Activated CD4-positive, alpha-beta T cell treated with anti-CD3 and anti-CD28 coated beads, Interleukin-2, amount 50 U/mL, for 24 hours (primary cell): ENCODE measurements around the gene TEX51.

Experiments
- DNase-seq, 2 donors: peaks; one replicate each; pipeline ENCODE4 v3.0.0-alpha.2; 2020; ENCODE audit warnings: low read depth in 1 of 2, low spot score in 1 of 2

TEX51 gene

DNA sequence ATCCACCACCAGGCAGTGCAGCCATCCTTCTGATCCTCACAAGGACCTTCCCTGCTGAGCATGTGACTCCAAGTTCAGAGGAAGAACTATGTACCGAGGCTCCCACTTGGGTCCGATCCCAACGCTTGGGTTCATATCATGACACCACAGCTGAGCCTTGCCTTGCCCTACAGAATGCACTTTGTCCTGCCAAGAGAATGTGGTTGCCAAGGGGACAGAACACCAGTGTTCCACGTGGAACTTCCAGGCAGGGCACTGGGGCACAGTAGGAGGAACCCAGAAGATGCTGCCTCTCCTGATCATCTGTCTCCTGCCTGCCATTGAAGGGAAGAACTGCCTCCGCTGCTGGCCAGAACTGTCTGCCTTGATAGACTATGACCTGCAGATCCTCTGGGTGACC, at the start of gene TEX51:
Gene TEX51, plus strand, starts transcription at position 255 of the 400 bp plus-strand sequence. Its CDS starts 29 bp downstream, at position 284.
- DNase-seq = no peak

DNA sequence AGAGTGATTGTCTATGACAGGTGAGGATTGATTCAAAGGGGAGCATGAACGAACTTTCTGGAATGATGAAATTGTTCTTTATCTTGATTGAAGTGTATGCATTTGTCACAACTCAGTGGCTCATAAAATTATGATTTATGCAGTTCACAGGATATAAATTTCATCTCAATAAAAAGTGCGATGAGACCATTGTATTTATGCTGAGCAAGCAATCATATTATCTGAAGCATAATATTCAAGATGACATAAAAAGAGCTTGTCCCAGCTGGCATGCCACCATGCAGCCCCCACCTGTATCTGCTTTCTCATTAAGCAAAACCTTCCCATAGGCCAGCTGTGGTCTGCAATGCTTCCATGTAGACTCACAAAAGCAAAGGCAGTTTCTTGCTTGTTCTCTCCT, 49.6 kb upstream of the TEX51 start:
- no peak for DNase-seq

DNA sequence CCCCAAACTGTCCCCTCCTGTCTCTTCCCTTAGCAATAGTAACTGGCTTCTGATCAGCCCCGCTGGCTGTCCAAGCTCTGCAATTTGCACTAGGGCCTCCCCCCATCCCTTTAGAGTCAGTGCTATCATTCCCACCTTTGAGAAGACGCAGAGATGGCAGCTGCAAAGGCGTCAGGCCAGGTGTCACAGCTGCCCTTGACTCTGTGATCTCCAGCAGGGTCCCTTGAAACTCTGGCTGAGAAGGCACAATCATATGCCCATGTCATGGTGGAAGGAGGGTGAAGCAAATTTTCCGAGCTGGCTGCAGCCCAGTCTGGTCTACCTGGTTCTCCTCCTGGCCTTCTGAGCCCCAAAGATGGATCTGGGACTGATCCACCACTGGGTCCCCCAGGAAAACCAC, 49.2 kb upstream of the TEX51 start:
- DNase-seq = no peak

DNA sequence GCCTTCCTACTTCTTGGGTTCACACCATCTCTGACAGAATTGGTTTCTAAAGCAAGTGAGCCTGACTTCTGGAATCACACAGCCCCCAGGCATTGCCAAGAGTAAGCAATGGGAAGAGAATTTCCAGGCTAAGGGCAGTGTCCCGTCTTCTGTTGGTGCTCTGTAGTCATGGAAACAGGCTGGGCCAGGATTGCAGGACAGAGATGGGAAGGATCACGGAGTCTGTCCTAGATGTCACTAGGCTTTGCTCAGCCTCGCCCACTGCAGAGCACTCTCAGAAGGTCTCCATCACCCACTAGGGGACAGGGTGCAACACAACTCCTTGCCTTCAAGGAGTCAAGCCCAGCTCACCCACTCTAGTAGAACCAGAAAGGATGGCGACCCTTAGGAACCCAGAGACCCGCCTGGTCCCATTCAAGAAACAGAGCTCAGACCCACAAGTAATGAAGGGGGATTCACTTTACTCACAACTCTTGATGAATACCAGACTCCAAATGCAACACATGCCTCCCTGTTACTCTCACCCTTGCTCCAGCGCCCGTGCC, 48.6 kb upstream of the TEX51 start:
- no peak for DNase-seq

DNA sequence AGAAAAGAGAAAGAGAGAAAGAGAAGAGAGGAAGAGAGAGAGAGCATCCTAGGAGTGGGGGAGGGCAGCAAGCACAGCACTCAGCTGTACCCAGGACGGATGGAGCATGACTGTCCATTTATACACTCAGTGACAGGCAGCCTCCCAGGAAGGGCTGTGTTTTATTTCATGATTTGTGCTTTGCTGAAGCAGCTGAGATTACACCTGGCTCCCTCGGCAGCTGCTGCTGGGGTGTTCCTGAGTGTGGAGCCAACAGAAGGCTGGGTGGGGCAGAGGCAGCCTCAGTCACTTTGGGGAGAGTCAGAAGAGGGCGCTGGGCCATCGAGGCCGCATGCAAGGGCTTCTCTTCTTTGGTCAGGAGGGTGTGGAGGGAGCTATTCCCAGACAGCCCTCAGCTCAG, 47.8 kb upstream of the TEX51 start:
- no peak for DNase-seq

DNA sequence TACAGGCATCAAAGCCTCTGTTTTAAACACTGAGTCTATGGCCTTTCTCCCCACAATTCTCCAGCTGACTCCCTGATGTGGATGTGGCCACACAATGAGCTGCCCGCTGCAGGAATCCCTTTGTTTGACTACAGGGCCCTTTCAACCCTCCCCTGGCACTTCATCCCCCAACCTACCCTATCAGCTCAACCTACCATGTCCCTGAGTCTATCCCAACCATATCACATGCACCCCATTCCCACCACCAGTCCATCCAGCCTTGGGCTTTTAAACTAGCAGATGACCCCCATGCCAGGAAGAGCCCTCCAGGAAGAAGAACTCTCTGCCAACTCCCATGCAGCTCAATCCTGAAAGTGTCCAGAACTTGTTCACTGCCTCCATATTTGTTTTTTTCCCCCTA, 46.9 kb upstream of the TEX51 start:
- no peak for DNase-seq

DNA sequence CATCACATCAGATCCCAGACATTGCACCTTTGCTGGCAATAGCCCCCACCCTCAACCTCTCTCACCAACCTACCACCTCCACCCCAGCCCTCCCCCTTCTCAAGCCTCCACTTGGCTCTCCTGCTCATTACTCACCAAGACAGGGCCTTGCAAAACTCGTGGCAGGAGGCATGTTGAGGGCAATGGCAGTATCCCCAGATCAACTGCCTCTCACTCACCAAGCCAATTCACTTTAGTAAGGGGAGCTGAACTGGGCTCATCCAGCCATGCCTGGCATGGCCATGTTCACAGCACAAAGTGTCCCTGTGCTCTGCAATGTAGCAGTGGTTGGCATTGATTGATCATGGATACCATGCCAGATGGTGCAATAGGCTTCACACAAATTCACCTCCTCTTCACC, 46.3 kb upstream of the TEX51 start:
- DNase-seq = no peak

DNA sequence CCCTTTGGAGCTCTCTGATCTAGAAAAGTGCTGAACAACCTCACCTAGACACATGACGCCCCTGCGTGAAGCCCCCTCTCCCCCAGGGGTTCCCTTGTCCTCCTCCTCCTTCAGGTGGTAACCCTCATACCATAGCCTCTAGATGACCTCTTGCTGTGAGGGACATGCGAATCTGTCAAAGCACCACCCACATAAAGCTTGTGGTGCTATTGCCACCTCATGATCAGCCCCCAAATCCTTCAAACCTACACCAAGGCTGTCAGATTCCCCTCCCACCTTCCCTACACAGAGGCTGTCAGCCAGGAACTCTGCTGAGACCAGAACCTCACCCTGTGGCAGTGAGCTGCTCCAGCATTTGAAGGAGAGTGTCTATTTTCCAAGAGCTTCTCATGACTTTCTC, 43.1 kb upstream of the TEX51 start:
- DNase-seq = no peak

DNA sequence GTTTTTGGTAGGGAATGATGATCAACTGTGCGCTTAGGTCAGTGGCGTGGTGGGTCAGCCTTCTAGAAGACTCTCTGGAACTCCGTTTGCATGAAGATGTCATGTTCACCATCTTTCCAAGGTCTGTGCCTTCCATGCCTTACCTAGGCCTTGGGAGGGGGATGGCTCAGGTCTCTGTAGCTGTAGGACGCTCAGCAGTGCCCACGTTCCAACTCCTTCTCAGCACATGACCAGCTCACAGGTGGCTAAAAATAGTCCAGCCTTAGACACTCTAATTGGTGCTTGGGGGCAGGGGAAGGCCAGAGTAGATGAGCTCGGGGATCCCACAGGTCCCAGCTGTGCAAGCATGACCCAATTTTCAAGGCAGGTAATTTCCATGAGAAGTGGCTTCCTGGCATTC, 42.3 kb upstream of the TEX51 start:
- DNase-seq = no peak

DNA sequence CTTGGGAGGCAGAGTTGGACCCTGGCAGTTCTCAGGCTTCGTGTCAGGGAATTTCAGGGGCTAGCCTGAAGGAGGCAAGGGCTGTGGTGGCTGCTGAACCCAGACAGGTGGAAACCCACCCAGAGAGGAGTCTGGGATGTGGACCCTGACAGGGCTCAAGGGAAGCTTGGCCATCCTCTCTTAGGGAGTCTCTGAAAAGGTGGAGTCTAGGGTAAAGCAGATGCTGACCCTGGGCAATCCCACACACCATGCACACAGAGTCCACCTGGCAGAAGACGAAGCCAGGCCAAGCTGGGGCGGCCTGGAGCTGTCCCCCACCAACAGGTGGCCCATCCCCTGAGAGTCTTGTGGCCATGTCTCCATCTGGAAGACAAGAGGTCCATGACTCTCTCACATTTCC, 41.2 kb upstream of the TEX51 start:
- no peak for DNase-seq

DNA sequence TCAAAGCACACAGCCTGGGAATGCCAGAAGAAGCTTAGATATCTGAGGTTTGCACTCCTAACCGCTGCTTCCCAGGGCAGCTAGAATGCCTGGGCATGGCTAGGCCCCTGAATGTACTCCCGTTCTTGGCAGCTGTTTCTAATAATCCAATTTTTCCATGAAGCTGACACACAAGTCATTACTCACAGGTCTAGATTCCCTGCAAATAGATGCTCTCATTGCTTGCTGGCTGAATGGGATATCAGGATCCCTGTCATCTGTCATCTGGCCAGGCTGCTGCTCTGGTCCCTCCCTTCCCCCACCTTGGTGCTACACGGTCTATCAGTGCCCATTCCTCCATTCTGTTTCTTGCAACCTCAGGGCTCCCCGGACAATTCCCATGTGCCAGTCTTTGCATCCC, 40.7 kb upstream of the TEX51 start:
- no peak for DNase-seq

DNA sequence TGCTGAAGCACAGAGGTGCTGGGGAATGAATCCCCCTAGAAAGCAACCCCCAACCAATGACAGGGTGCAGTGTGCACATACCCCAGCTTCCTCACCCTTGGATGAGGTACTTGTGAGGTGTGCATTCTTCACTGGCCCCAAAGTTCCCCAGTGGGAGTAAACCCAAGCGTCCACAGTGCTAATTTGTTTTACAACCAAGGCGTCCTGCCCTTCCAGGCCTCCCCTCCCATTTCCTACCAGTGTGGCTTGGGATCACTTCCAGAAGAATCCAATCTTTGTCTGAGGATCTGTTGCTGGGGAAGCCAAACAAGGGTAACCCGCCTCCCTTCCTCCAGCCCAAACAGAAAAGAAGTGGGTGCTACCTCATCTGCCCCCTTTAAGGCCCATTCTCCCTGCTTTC, 40.3 kb upstream of the TEX51 start:
- DNase-seq = no peak

DNA sequence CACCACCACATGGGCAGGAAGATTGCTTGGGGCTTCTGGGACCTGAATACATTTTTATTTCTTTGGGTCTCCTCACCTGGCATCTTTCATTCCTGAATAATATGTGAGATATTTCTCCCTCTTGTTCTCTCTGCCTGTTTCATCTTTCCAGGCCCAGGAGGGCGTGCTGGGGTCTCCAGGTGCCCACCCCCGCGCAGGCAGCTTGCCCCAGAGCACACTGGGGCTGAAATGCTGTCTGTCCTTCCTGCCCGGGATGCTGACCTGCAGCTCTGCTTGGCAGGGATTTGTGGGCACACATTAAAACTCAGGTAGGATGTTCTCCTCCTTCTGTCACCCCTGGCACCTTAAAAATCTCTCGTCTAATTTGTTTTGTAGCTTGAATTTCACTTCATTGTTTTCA, 39.7 kb upstream of the TEX51 start:
- no peak for DNase-seq

DNA sequence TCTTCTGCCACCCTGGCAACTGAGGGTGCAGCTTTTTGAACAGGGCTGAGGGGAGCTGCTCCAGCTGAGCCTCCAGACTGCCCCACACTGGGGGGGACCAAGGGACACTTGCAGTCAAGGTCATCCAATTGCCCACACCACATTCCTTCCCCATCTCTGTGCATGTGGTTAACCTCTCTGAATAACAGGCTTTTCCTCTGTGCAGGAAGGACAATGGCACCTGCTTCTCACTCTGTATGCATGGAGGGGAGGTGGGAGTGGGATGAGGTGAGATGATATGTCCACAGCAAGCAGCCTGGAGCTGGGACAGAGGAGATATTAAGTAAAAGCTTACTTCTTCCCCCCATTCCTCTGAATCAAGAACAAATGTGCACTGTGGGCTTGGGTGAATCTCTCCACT, 39.1 kb upstream of the TEX51 start:
- DNase-seq = no peak

DNA sequence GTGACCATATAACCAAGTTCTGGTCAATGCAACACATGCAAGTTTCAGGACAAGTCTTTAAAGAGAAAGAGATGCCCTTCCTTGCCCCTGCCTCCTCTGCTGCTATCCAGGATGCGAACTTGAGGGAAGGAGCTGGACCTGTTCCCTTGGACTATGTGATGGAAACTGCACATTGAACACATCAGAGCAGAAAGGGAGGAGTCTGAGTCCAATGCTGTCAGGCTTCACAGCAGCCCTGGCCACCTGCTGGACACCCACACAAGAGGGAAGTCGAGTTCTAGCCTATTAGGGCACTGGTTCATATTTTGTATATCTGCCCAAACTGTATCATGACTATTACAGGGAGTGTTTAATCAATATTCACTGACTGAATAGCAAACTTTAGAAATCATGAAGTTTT, 38.3 kb upstream of the TEX51 start:
- no peak for DNase-seq

DNA sequence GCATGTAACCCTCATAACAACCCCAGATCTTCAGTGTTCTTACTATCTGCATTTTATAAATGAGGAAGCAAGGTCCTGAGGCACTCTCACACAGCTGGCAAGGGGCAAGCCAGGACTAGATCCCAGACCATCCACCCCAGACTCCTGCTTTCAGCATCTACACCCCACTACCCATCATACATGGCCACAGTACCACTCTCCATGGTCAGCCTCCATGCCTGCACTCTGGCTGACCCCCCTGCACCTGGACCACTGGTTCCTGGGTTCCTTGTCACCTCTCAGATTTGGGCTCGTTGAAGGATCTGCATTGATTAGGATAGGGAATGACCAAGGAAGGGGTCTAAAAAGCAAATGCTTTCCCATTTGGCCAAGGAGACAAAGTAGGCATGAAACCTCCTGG, 36.0 kb upstream of the TEX51 start:
- DNase-seq = no peak

DNA sequence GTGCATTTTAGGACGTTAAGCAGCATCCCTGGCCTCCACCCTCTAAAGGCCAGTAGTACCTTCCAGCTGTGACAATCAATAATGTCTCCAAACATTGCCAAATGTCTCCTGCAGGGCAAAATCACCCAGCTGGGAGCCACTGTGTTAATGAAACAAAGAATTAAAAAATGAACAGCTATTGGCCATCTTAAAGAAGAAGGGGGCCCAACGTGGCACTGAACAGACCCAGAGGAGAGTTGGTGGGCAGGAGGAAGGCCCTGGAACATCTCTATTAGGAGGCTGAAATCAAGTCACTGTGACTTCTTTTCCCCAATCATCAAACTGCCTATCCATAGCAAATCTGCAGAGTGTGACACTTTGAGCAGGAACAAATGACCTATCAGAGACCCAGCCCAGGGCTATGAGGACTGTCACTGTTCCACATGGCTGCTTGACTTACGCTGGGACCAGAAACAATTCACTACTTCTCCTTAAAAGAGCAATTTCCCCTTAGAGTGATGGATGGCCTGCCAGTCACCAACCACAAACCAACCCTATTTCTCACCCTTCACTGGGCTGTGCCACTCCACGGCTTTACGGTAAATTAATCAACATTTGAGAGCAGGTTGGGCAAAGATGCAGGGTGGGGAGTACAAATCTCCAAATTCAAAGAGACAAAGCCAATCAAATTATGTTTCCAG, 35.2 kb upstream of the TEX51 start:
- DNase-seq = no peak

DNA sequence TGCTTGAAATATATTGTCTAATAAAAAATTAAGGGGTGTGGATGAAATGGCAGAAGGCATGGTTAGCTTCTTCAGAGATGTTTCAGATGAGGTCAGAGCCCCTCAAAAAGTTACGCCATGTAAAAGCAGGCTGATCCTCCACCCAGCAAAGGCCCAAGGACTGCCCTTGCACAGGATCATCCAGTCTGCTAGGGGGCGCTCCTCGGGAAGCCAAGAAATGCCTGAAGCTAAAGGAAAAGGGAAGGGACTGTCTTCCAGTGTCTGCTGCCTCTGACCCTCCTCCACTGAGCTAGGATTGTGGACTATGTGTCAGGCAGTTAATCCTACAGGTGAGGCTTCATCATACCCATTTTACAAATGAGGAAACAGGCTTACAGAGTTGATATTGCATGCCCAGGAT, 33.8 kb upstream of the TEX51 start:
- DNase-seq = no peak

DNA sequence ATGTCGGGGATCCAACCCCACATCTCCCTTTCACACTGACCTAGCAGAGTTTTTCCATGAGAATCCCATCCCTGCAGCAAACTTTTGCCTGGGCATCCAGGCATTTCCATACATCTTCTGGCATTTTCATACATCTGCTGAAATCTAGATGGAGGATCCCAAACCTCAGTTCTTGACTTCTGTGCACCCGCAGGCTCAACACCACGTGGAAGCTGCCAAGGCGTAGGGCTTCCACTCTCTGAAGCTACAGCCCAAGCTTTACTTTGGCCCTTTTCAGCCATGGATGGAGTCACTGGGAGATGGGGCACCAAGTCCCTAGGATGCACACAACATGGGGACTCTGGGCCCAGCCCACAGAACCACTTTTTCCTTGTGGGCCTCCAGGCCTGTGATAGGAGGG, 32.2 kb upstream of the TEX51 start:
- DNase-seq = no peak

DNA sequence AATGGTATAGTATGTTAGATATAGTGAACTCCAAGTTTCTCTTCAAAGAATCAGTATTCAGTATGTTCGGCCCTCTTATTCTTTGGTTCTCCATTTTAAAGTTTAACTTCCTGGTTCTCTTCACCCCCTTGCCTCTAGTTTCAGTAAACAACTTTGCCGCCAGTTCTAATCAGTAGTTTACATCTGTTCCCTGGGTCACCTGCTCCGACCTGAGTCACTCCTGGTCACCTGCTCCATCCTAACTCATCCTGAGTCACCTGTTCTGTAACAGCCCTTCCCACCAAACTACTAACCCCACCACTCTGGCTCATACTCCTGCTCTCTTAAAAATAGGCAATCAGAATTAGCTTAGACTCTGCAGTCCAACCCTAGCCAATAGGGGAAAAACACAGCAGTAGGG, 23.7 kb upstream of the TEX51 start:
- no peak for DNase-seq

DNA sequence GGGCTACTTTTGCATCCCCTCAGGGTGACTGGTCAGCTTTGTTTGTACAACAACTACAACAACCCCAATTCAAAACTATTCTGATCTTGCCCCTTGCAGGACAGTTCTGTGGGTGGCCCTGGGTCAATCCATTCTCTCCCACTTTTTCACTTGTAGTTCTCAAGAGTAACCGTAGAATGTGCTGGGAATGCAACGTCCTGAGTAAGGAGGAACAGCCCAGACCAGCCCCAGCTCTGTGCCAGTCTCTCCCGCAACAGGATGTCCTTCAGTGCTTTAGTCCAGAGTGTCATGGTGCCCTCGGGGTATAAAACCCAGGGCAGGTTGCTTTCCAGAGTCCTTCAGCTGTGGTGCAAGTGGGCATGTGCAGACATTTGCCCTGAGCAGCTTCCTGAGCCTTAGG, 22.1 kb upstream of the TEX51 start:
- no peak for DNase-seq

DNA sequence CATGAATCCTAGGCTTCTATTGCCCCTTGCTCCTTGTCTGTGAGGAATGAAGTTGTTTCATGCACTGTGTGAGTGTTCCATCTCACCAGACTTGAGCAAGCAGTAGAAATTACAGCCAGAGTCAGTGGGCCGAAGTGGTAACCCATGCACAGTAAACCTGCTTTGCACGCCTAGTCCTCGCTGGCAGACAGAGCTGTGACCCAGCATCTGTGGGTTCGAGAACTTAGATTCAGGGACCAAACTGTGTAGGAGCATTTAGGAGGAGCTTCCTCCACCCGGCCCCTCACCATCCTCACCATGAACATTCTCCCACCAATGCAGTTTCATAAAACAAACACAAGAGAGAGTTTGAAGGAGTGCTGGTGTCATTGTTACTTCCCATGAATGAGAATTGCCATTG, 21.6 kb upstream of the TEX51 start:
- DNase-seq = no peak

DNA sequence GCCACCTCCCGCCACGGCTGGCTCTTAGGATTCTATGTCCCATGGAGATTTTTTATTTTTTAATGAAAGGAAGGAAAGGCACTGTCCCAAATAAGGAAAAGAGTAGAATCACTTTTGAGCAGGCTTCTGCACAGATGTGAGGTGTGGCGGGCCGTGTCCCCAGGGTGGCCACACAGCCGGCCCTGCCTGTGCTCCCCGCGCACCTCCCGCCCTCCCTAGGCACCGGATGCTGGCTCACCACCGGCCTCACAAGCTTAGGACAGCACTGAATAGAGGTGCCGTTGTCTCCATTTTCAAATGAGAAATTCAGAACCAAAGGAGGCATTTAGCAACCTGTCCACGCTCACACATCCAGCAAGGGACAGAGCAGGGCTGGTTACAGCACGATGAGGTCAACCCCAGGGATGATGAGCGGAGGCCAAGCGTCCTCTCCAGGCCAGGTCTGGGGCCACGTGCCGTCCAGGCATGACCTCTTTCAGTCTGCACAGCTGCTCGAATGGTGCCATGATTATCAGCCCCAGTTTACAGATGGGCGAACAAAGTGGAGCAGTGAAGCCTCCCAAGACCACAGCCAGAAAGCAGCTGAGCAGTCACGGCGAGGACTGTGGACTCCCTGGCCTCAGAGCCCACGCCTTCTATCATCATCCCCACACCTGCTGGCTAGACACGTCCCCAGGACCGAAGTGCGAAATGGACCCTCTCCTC, 20.7 kb upstream of the TEX51 start:
- no peak for DNase-seq
